Liver (tissue), 9 donors: ENCODE results near the gene BCL7C. TPM values are rescaled to one million over a fixed set of nuclear protein-coding genes. Genes with fewer than 3 reads are reported as not detected.

ENCODE experiments used
- DNase-seq: peaks from one replicate; pipeline ENCODE4 v3.0.0-alpha.2; 2017; ENCODE audit warnings: low spot score
- H3K27ac ChIP-seq, 2 donors: one replicate each; pipeline ENCODE4 v1.7.0; 2013; ENCODE audit warnings: inconsistent platforms in 2 of 2, low read length in 2 of 2, control low read depth in 1 of 2, low read depth in 1 of 2, mild to moderate bottlenecking in 1 of 2
- H3K27me3 ChIP-seq, 4 donors: one replicate each; pipeline versions ENCODE4 v1.6.1 to v1.7.0; 2013; ENCODE audit warnings: low read length in 3 of 4, inconsistent platforms in 1 of 4, mild to moderate bottlenecking in 1 of 4, moderate library complexity in 1 of 4; ENCODE audit not compliant: control insufficient read depth in 4 of 4, insufficient read depth in 4 of 4
- H3K36me3 ChIP-seq, 4 donors: one replicate each; pipeline versions ENCODE4 v1.6.1 to v1.7.0; 2013; ENCODE audit warnings: low read length in 3 of 4, mild to moderate bottlenecking in 3 of 4, low read depth in 1 of 4, moderate library complexity in 1 of 4; ENCODE audit not compliant: control insufficient read depth in 4 of 4, insufficient read depth in 3 of 4
- H3K4me1 ChIP-seq, 4 donors: one replicate each; pipeline versions ENCODE4 v1.6.1 to v1.7.0; 2013; ENCODE audit warnings: low read length in 3 of 4, mild to moderate bottlenecking in 3 of 4, moderate library complexity in 1 of 4; ENCODE audit not compliant: control insufficient read depth in 4 of 4, insufficient read depth in 4 of 4
- H3K4me3 ChIP-seq, 3 donors: one replicate each; pipeline versions ENCODE4 v1.6.1 to v1.7.0; 2013; ENCODE audit warnings: low read length in 3 of 3, control low read depth in 1 of 3, low read depth in 1 of 3, mild to moderate bottlenecking in 1 of 3
- H3K9ac ChIP-seq, 2 donors: one replicate each; pipeline ENCODE4 v1.7.0; 2013; ENCODE audit warnings: low read length in 2 of 2, mild to moderate bottlenecking in 2 of 2, moderate library complexity in 2 of 2, control low read depth in 1 of 2, low read depth in 1 of 2
- H3K9me3 ChIP-seq, 4 donors: one replicate each; pipeline versions ENCODE4 v1.6.1 to v1.7.0; 2013; ENCODE audit warnings: low read length in 3 of 4; ENCODE audit not compliant: control insufficient read depth in 4 of 4
- ATF3 ChIP-seq: IDR thresholded peaks from 2 replicates; pipeline ENCODE4 v1.6.1; 2016; ENCODE audit warnings: antibody characterized with exemption
- EGR1 ChIP-seq, 2 donors: IDR thresholded peaks; 2 replicates each; pipeline ENCODE4 v1.6.1; 2016 to 2018; ENCODE audit warnings: antibody characterized with exemption in 2 of 2, low read depth in 2 of 2
- FOXA1 ChIP-seq: IDR thresholded peaks from 2 replicates; pipeline ENCODE4 v1.6.1; 2016; ENCODE audit warnings: antibody characterized with exemption
- FOXA2 ChIP-seq: IDR thresholded peaks from 2 replicates; pipeline ENCODE4 v1.6.1; 2016; ENCODE audit warnings: antibody characterized with exemption
- GABPA ChIP-seq, 2 donors: IDR thresholded peaks in 1 of 2; conservative IDR thresholded peaks in 1 of 2; 2 replicates each; pipeline ENCODE4 v1.6.1; 2016; ENCODE audit warnings: antibody characterized with exemption in 2 of 2, mild to moderate bottlenecking in 1 of 2, moderate library complexity in 1 of 2
- HNF4A ChIP-seq, 2 donors: conservative IDR thresholded peaks; 2 replicates each; pipeline ENCODE4 v1.6.1; 2016; ENCODE audit warnings: antibody characterized with exemption in 2 of 2, mild to moderate bottlenecking in 2 of 2
- HNF4G ChIP-seq: IDR thresholded peaks from 2 replicates; pipeline ENCODE4 v1.6.1; 2016; ENCODE audit warnings: antibody characterized with exemption
- JUND ChIP-seq, 2 donors: IDR thresholded peaks; 2 replicates each; pipeline ENCODE4 v1.6.1; 2016; ENCODE audit warnings: antibody characterized with exemption in 2 of 2
- NR2F2 ChIP-seq: IDR thresholded peaks from 2 replicates; pipeline ENCODE4 v1.6.1; 2016; ENCODE audit warnings: antibody characterized with exemption
- RAD21 ChIP-seq, 2 donors: IDR thresholded peaks; 2 replicates each; pipeline ENCODE4 v1.6.1; 2016; ENCODE audit warnings: antibody characterized with exemption in 2 of 2, mild to moderate bottlenecking in 2 of 2
- REST ChIP-seq: IDR thresholded peaks from 2 replicates; pipeline ENCODE4 v1.6.1; 2016; ENCODE audit warnings: antibody characterized with exemption, mild to moderate bottlenecking
- RXRA ChIP-seq, 2 donors: IDR thresholded peaks; 2 replicates each; pipeline ENCODE4 v1.6.1; 2017 to 2018; ENCODE audit warnings: antibody characterized with exemption in 2 of 2, mild to moderate bottlenecking in 1 of 2
- SP1 ChIP-seq: IDR thresholded peaks from 2 replicates; pipeline ENCODE4 v1.6.1; 2018; ENCODE audit warnings: antibody characterized with exemption, mild to moderate bottlenecking
- TAF1 ChIP-seq: conservative IDR thresholded peaks from 2 replicates; pipeline ENCODE4 v1.6.1; 2016; ENCODE audit warnings: antibody characterized with exemption, mild to moderate bottlenecking
- YY1 ChIP-seq: IDR thresholded peaks from 2 replicates; pipeline ENCODE4 v1.6.1; 2016; ENCODE audit warnings: antibody characterized with exemption, mild to moderate bottlenecking
- ZBTB33 ChIP-seq: IDR thresholded peaks from 2 replicates; pipeline ENCODE4 v1.6.1; 2016; ENCODE audit warnings: antibody characterized with exemption
- WGBS: extraction: QIAGEN DNeasy Blood & Tissue Kit; methylation state at CpG from one replicate; pipeline ENCODE4 v1.1.7; 2013; 5-methylcytosine and 5-hydroxymethylcytosine counted together
- polyA plus RNA-seq, 2 donors: library from polyadenylated mRNA; stranded (reverse) in 1 of 2; unstranded in 1 of 2; fragments of 200-250 nt in 1 of 2; fragments of >200 nt in 1 of 2; fragmentation: Nextera tagmentation in 1 of 2; extraction: Ambion mirVana in 1 of 2; gene quantifications; one replicate each; pipeline versions ENCODE4 v1.2.1 to v1.2.3, GENCODE V29; 2013 to 2015
- total RNA-seq, 2 donors: library from RNA; depleted of rRNA; stranded (reverse); fragments of >200 nt; gene quantifications; one replicate each; pipeline ENCODE4 v1.2.3, GENCODE V29; 2014
- TF ChIP-seq, protein P1 (sequence below): IDR thresholded peaks from 2 replicates; pipeline ENCODE4 v1.6.1; 2016; ENCODE audit warnings: antibody characterized with exemption
- TF ChIP-seq, protein P2 (sequence below): fragments of 150-350 bp; IDR thresholded peaks from 2 replicates; pipeline ENCODE4 v1.5.1; 2017; ENCODE audit warnings: improper control_type of control experiment, low read depth, low read length; ENCODE audit not compliant: missing input control
- donor health status: healthy.
- donor health status: healthy.
- donor health status: healthy.
- donor health status: healthy.
- donor health status: healthy.

Gene BCL7C
- total and polyA plus RNA-seq, 4 donors, result 3.4 to 7.1 (median 5.5) TPM

GRCh38 chr16:30885196-30885595 lies 8.7 kb downstream of the BCL7C start:
- Histone ChIP-seq H3K36me3 (peaks cover 0 to 24% (median 10%) of the 10 kb centered on the region in 4 donors), H3K4me3 (no peak overlapping the region), H3K27ac (no peak overlapping the region), H3K4me1 (no peaks in the 10 kb centered on the region), H3K9ac (no peak overlapping the region), H3K27me3 (no peaks in the 10 kb centered on the region), H3K9me3 (no peaks in the 10 kb centered on the region)
- WGBS, result 94% methylated on average over 9 of the region's 9 CpGs
- TF ChIP-seq HNF4A (conservative IDR thresholded peaks at IDR 0.05), result no peak
- no peak for TF ChIP-seq EGR1 (IDR thresholded peaks at IDR 0.05; ENCODE audit: low read depth in 2 of 2)
- no peak for TF ChIP-seq YY1
- TF ChIP-seq GABPA (IDR thresholded peaks at IDR 0.05 in 1 of 2, conservative IDR thresholded peaks at IDR 0.05 in 1 of 2), result no peak
- TF ChIP-seq, protein P1, sequence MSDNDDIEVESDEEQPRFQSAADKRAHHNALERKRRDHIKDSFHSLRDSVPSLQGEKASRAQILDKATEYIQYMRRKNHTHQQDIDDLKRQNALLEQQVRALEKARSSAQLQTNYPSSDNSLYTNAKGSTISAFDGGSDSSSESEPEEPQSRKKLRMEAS, result no peak
- TF ChIP-seq, protein P2, sequence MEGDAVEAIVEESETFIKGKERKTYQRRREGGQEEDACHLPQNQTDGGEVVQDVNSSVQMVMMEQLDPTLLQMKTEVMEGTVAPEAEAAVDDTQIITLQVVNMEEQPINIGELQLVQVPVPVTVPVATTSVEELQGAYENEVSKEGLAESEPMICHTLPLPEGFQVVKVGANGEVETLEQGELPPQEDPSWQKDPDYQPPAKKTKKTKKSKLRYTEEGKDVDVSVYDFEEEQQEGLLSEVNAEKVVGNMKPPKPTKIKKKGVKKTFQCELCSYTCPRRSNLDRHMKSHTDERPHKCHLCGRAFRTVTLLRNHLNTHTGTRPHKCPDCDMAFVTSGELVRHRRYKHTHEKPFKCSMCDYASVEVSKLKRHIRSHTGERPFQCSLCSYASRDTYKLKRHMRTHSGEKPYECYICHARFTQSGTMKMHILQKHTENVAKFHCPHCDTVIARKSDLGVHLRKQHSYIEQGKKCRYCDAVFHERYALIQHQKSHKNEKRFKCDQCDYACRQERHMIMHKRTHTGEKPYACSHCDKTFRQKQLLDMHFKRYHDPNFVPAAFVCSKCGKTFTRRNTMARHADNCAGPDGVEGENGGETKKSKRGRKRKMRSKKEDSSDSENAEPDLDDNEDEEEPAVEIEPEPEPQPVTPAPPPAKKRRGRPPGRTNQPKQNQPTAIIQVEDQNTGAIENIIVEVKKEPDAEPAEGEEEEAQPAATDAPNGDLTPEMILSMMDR, result no peak
- TF ChIP-seq ATF3, result no peak
- no peak for TF ChIP-seq SP1
- TF ChIP-seq HNF4G, result no peak
- TF ChIP-seq RAD21 (IDR thresholded peaks at IDR 0.05), result no peak
- no peak for TF ChIP-seq NR2F2
- TF ChIP-seq FOXA1, result no peak
- TF ChIP-seq REST, result no peak
- TF ChIP-seq JUND (IDR thresholded peaks at IDR 0.05), result no peak
- no peak for TF ChIP-seq ZBTB33
- no peak for TF ChIP-seq FOXA2
- TF ChIP-seq RXRA (IDR thresholded peaks at IDR 0.05), result no peak
- TF ChIP-seq TAF1, result no peak
- no peak for DNase-seq
